Smooth muscle cell of the brain vasculature (primary cell): ENCODE results near the gene KCTD10.
"Not testable (repeated sequence)": the region's sequence is repeated elsewhere in the genome, so short reads cannot be mapped to it uniquely, and the experiment has no call there.

ENCODE experiments used
- DNase-seq: peaks from one replicate; pipeline ENCODE4 v3.0.0-alpha.2; 2012; ENCODE audit warnings: low read depth, low spot score

Gene KCTD10

GRCh38 chr12:109421355-109422087 is 55.6 kb downstream of the KCTD10 start:
- no peak for DNase-seq

- DNase-seq, result no peak
Observed at GRCh38 chr12:109418848-109419480, 58.1 kb downstream of the KCTD10 start.

- not testable (repeated sequence) for DNase-seq
Observed at GRCh38 chr12:109406147-109406546, 71.0 kb downstream of the KCTD10 start.

GRCh38 chr12:109404841-109405240 is 72.3 kb downstream of the KCTD10 start:
- DNase-seq, result not testable (repeated sequence)
